GM19463 (cell line): ENCODE results near the gene KCNH6.
A peak's percentile ranks its signal among the peaks of the same experiment; 100 is the strongest.

ENCODE experiments used
- ATAC-seq: cut with Tn5 transposase; IDR thresholded peaks from one replicate; pipeline ENCODE4 v1.9.1; 2021; ENCODE audit warnings: mild to moderate bottlenecking, moderate library complexity; ENCODE audit not compliant: unreplicated experiment

Gene KCNH6

GRCh38 chr17:63533433-63534077, 10.4 kb downstream of the KCNH6 start:
- no peak for ATAC-seq

DNA sequence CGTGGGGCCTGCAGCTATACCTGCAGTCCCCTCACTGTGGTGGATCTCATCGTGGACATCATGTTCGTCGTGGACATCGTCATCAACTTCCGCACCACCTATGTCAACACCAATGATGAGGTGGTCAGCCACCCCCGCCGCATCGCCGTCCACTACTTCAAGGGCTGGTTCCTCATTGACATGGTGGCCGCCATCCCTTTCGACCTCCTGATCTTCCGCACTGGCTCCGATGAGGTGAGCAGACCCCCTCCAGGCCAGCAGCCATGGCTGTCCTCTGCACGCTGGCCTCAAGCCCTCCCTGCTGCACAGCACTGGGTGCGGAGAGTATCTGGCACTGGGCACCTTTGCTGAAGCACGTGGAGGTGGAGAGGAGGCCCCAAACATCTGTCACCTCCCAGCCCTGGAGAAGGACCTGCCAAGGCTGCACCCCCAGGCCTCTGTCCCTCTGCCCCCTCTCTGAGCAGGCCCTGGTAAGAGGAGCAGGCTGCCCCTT, 11.0 kb downstream of the KCNH6 start:
- ATAC-seq = no peak

DNA sequence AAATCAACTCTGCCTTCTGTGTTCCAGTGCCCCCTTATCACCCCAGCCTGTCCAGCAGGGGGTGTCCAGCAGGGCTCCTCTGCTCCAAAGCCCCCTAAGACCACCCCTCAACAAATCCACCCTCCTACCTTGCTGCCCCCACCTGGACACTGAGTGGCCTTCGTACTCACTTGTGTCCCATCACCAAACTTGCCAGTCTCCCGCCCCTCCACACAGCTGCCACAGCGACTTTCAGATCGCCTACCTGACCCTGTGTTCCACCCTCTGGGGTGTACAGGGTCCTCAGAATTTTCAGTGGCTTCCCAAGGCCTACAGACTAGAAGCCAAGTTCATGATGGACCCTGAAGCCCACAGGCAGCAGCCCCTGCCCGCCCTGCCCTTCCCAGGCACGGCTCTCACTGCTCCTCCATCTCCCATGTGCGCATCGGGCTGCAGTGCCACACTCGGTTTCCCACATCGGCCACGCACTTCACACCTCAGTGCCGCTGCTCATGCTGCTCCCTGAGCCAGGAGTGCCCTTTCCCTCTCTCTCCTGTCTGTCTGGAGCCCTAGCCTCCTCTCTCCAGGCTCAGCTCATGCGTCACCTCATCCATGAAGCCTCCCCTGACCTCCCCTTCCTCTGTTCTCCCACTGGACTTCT, 11.8 kb downstream of the KCNH6 start:
- ATAC-seq = no peak

- no peak for ATAC-seq
These were observed 12.5 kb downstream of the KCNH6 start for GRCh38 chr17:63535640-63536039.

GRCh38 chr17:63537001-63537400, 13.8 kb downstream of the KCNH6 start:
- no peak for ATAC-seq

DNA sequence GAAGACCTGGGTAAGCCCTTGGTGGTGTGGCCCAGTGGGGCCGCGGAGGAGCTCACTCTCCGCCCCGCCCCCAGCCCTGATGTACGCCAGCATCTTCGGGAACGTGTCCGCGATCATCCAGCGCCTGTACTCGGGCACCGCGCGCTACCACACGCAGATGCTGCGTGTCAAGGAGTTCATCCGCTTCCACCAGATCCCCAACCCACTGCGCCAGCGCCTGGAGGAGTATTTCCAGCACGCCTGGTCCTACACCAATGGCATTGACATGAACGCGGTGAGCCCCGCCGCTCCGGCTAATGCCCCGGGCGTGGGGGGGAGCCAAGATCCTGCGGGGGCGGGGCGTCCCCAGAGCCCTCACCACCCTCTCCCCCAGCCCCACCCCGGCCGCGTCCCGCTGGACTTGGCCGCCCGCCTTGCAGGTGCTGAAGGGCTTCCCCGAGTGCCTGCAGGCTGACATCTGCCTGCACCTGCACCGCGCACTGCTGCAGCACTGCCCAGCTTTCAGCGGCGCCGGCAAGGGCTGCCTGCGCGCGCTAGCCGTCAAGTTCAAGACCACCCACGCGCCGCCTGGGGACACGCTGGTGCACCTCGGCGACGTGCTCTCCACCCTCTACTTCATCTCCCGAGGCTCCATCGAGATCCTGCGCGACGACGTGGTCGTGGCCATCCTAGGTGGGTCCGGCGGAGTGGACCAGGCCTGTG, 15.0 kb downstream of the KCNH6 start:
- no peak for ATAC-seq

GRCh38 chr17:63538693-63539595, 15.8 kb downstream of the KCNH6 start:
- no peak for ATAC-seq

- no peak for ATAC-seq
These were observed 17.4 kb downstream of the KCNH6 start for GRCh38 chr17:63540590-63540989.

GRCh38 chr17:63542218-63542545, 19.0 kb downstream of the KCNH6 start:
- no peak for ATAC-seq

GRCh38 chr17:63542942-63543821, 20.0 kb downstream of the KCNH6 start:
- no peak for ATAC-seq

DNA sequence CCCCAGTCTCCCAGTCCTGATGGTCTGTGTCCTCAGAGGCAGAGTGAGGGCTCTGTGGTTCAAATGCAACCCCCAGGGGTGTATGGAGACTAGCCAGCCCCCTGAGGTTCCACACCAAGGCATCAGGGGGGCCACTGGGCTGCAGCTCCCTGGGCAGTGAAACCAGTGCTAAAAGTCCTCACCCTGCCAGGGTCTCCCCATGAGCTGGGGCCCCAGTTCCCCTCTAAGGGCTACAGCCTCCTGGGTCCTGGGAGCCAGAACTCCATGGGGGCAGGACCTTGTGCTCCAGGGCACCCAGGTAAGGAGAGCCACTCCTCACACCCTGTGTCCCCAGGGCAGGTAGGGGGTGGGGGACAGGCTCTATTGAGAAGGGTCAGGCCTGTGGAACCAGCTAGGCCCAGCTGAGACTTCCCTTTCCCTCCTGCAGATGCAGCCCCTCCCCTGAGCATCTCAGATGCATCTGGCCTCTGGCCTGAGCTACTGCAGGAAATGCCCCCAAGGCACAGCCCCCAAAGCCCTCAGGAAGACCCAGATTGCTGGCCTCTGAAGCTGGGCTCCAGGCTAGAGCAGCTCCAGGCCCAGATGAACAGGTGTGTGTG, 20.8 kb downstream of the KCNH6 start:
- no peak for ATAC-seq

GRCh38 chr17:63544467-63545301, 21.5 kb downstream of the KCNH6 start:
- ATAC-seq = no peak

- ATAC-seq = no peak
These were observed 23.3 kb downstream of the KCNH6 start for GRCh38 chr17:63546308-63547082.

DNA sequence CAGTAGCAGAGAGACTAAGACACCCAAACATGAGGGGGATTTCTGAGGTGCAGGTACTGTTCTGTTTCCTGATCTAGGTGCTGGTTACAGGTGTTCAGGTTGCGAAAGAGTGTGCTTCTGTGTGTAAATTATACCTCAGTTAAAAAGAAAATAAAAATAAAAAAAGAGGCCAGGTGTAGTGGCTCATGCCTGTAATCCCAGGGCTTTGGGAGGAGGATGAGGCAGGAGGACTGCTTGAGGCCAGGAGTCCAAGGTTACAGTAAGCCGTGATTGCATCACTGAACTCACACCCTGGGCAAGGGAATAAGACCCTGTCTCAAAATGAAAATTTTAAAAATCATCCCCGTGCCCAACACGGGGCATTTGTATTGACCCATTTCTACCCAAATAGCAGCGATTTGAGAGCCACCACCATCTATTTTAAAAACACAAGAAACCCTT, 23.9 kb downstream of the KCNH6 start:
- ATAC-seq = no peak

DNA sequence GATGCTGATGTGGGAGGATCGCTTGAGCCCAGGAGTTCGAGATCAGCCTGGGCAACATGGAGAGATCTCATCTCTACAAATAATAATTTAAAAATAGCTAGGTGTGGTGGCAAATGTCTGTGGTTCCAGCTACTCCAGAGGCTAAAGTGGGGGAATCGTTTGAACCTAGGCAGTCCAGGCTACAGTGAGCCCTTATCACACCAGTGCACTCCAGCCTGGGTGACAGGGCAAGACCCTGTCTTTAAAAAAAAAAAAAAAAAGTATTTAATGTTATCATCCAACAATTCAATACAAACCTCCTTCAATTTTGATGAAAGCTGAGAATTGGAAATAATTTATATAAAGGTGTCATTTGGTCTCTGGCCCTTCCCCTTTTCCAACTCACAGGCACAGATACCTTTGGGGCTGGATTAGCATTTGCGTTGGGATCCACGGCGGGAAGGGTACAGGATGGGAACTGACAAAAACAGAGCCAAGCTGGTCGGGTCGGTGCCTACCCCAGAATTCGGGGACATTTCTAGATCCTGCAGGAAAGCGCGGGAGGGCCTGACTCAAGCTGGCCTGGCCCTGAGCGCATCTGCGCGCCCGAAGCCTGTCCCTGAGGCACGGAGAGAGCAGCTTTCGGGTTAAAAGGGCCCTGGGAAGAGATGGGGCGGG, 26.3 kb downstream of the KCNH6 start:
- ATAC-seq = peak; percentile 16

DNA sequence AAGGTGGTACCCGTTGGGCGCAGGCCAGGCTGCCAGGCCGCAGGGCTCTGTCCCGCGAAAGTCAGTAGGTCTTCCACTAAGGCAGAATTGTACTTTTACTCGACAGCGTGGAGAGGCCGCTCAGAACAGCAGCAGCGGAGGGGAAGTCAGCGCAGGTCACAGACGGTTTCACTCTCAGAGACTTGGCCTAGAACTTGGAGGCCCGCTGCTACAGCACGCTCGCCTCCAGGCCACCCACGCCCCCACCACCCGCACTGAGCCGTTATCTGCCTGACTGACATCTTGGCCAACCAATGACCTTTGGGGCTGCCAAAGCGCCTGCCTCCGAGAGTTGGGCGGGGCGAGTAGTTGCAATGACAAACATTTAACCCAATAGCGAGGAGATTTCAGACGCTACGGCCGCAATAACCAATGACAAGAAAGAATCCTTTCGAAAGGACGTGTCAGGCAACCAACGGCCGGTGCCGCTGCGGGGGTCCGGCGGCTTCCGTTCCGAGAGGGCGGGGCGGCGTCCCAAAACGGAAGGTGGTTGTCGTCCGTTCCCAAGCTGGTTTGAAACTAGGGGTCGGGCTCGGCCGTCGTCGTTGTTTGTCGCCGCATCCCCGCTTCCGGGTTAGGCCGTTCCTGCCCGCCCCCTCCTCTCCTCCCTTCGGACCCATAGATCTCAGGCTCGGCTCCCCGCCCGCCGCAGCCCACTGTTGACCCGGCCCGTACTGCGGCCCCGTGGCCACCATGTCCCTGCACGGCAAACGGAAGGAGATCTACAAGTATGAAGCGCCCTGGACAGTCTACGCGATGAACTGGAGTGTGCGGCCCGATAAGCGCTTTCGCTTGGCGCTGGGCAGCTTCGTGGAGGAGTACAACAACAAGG, 27.0 kb downstream of the KCNH6 start, which contains the start of gene DCAF7:
Gene DCAF7 (plus strand): TSS at position 532 of the 871 bp plus-strand sequence. CDS start 201 bp downstream, at position 733.
- peak; percentile 95 for ATAC-seq
